IPS-20b (cell line): ENCODE data around the gene ADARB2.

Experiments
- H3K27ac ChIP-seq: one replicate; pipeline ENCODE4 v1.5.1; 2013; ENCODE audit warnings: low read length
- H3K27me3 ChIP-seq: 2 replicates; pipeline ENCODE4 v1.6.1; 2013; ENCODE audit warnings: mild to moderate bottlenecking, low read length, inconsistent platforms; ENCODE audit not compliant: insufficient read depth
- H3K36me3 ChIP-seq: 2 replicates; pipeline ENCODE4 v1.6.1; 2013; ENCODE audit warnings: low read depth, mild to moderate bottlenecking, inconsistent platforms, low read length, moderate library complexity; ENCODE audit not compliant: insufficient read depth
- H3K4me1 ChIP-seq: 2 replicates; pipeline ENCODE4 v1.6.1; 2013; ENCODE audit warnings: mild to moderate bottlenecking, control low read depth, inconsistent platforms, low read length, moderate library complexity; ENCODE audit not compliant: insufficient read depth
- H3K4me3 ChIP-seq: 2 replicates; pipeline ENCODE4 v1.5.1; 2013; ENCODE audit warnings: mild to moderate bottlenecking, low read length, inconsistent platforms
- H3K9ac ChIP-seq: 2 replicates; pipeline ENCODE4 v1.6.1; 2013; ENCODE audit warnings: low read depth, mild to moderate bottlenecking, inconsistent platforms, low read length, moderate library complexity
- H3K9me3 ChIP-seq: 2 replicates; pipeline ENCODE4 v1.6.1; 2013; ENCODE audit warnings: mild to moderate bottlenecking, low read depth, low read length, inconsistent platforms; ENCODE audit not compliant: insufficient read depth

ADARB2 gene

DNA sequence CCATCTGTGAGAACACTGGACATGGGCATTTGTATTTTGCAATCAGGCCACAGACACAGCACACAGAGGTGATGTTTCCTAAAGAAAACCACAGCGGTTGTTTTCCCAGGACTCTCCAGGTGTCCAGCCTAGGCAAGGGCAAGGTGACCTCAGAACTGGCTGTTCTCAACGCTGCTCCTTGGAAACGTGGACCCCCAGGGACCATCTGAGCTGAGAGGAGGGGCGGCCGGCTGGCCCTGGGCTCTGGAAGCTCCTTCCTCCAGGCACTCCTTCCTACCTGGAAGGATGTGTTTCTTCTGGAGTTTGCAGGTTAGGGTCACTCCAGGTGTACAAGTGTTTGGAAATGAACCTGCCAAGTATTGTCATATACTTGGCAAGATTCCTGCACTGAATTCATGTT lies 103.1 kb downstream of the ADARB2 start:
- Histone ChIP-seq H3K4me1 (peaks cover 5% of the 10 kb centered on the region; the same call in 1 of the 2 replicates), H3K9ac (no peak overlapping the region), H3K36me3 (no peaks in the 10 kb centered on the region), H3K27me3 (0 out of 2 replicates have a peak, but pooled peaks cover 3% of the 10 kb centered on the region), H3K4me3 (no peak overlapping the region), H3K9me3 (no peaks in the 10 kb centered on the region), H3K27ac (no peak overlapping the region)

GRCh38 chr10:1633783-1634182 lies 103.5 kb downstream of the ADARB2 start:
- Histone ChIP-seq H3K27me3 (0 out of 2 replicates have a peak, but pooled peaks cover 3% of the 10 kb centered on the region), H3K4me1 (peaks cover 5% of the 10 kb centered on the region; the same call in 1 of the 2 replicates), H3K9ac (no peak overlapping the region), H3K36me3 (no peaks in the 10 kb centered on the region), H3K27ac (no peak overlapping the region), H3K9me3 (no peaks in the 10 kb centered on the region), H3K4me3 (no peak overlapping the region)

GRCh38 chr10:1632596-1632995 lies 104.7 kb downstream of the ADARB2 start:
- no peaks in the 10 kb centered on the region for H3K27me3 ChIP-seq
- H3K4me1 ChIP-seq = peaks cover 5% of the 10 kb centered on the region; the same call in 1 of the 2 replicates
- no peaks in the 10 kb centered on the region for H3K9me3 ChIP-seq
- H3K36me3 ChIP-seq = no peaks in the 10 kb centered on the region
- no peak overlapping the region for H3K9ac ChIP-seq
- H3K4me3 ChIP-seq = no peak overlapping the region
- H3K27ac ChIP-seq = no peak overlapping the region

DNA sequence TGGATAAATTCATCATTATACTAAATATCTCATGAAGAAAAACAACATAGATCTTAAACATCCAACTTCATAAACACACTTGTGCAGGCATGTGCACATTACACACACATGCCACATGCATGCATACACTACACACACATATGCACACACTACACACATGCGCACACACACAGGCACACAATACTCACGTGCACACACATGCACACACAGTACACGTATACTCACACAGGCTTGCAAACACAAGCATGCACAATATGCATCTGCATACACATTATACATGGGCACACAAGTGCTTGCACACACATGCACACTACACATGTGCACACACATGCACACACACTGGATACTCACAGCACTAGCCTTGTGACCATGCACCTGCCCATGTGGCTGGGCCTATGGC lies 105.2 kb downstream of the ADARB2 start:
- no peak overlapping the region for H3K4me3 ChIP-seq

GRCh38 chr10:1631282-1631681 lies 106.0 kb downstream of the ADARB2 start:
- H3K9ac ChIP-seq = no peak overlapping the region
- no peak overlapping the region for H3K27ac ChIP-seq
- no peaks in the 10 kb centered on the region for H3K36me3 ChIP-seq
- no peak overlapping the region for H3K4me3 ChIP-seq
- H3K9me3 ChIP-seq = no peaks in the 10 kb centered on the region
- peaks cover 5% of the 10 kb centered on the region; the same call in 1 of the 2 replicates for H3K4me1 ChIP-seq
- H3K27me3 ChIP-seq = no peaks in the 10 kb centered on the region

More for the DNA sequence above, 105.2 kb downstream of the ADARB2 start:
- H3K27ac ChIP-seq = no peak overlapping the region
- H3K36me3 ChIP-seq = no peaks in the 10 kb centered on the region
- H3K27me3 ChIP-seq = no peaks in the 10 kb centered on the region
- H3K4me1 ChIP-seq = peaks cover 5% of the 10 kb centered on the region; the same call in 1 of the 2 replicates
- no peaks in the 10 kb centered on the region for H3K9me3 ChIP-seq
- no peak overlapping the region for H3K9ac ChIP-seq

GRCh38 chr10:1630304-1630703 lies 107.0 kb downstream of the ADARB2 start:
- Histone ChIP-seq H3K4me1 (peaks cover 5% of the 10 kb centered on the region; the same call in 1 of the 2 replicates), H3K27me3 (no peaks in the 10 kb centered on the region), H3K36me3 (no peaks in the 10 kb centered on the region), H3K9ac (no peak overlapping the region), H3K9me3 (no peaks in the 10 kb centered on the region), H3K4me3 (no peak overlapping the region), H3K27ac (no peak overlapping the region)

DNA sequence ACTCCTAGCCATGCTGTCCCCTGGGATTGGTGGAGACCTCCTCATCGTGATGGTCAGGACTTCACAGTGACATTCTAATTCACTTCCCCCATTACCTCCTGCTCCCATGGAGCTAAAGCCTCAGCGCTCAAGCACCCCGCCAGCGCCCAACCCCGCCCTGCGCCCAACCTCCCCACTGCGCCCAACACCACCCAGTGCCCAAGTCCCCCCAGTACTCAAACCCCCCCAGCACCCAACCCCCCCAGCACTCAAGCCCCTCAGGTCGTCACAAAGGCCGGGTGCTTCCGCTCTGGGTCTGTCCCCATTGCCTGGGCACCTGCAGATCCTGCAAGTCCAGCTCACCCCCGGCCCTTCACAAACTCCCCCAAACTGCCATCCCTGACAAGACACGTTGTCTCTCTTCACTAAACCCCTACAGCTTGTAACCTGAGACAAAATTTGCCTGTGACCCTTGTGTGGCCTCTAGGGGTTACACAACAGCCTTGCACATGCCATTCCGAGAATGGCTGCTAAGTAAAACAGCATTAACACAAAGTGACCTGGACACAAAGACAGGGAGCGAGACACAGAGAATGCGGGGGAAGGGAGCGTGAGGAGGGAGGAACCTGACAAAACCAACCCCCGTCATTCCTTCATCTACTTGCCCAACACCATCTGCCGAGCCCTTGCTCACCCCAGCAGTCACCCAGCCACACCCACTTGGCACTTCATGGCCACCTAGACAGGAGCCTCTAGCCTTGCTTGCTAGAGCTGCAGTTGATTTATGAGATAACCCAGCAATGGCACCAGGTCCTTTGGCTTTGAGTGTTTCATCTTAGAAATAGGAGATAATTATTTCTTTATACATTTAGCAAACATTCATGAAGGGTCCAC lies 107.8 kb downstream of the ADARB2 start:
- H3K9ac ChIP-seq = no peak overlapping the region

DNA sequence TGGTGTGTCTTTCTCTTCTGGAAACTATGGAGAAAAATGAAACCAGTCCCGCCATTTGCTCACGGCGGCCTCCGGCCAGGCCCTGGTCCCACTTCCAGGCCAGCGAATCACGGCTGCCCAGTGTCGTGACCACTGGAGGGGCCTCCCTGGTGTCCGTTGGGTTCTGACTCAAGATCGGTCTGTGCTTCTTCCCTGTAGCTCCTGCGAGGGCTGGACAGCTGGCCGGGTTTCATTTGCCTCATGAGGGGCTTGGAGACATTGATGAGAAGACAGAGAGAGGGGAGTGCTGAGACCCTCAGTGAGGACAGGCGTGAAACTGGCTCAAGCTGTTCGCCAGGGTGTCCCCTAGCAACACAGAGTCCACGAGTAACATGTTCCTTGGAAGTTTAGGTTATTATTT lies 108.6 kb downstream of the ADARB2 start:
- Histone ChIP-seq H3K27me3 (no peaks in the 10 kb centered on the region), H3K9me3 (no peaks in the 10 kb centered on the region), H3K4me3 (no peak overlapping the region)

More for the DNA sequence above, 107.8 kb downstream of the ADARB2 start:
- Histone ChIP-seq H3K27ac (no peak overlapping the region), H3K4me3 (no peak overlapping the region), H3K9me3 (no peaks in the 10 kb centered on the region), H3K27me3 (no peaks in the 10 kb centered on the region), H3K36me3 (no peaks in the 10 kb centered on the region), H3K4me1 (peaks cover 5% of the 10 kb centered on the region; the same call in 1 of the 2 replicates)

GRCh38 chr10:1627945-1628344 lies 109.4 kb downstream of the ADARB2 start:
- H3K27ac ChIP-seq = no peak overlapping the region
- no peaks in the 10 kb centered on the region for H3K27me3 ChIP-seq
- H3K4me3 ChIP-seq = no peak overlapping the region
- peaks cover 5% of the 10 kb centered on the region; the same call in 1 of the 2 replicates for H3K4me1 ChIP-seq
- H3K9ac ChIP-seq = no peak overlapping the region
- no peaks in the 10 kb centered on the region for H3K36me3 ChIP-seq
- no peaks in the 10 kb centered on the region for H3K9me3 ChIP-seq

More for the DNA sequence above, 108.6 kb downstream of the ADARB2 start:
- Histone ChIP-seq H3K36me3 (no peaks in the 10 kb centered on the region), H3K4me1 (peaks cover 5% of the 10 kb centered on the region; the same call in 1 of the 2 replicates), H3K27ac (no peak overlapping the region), H3K9ac (no peak overlapping the region)

DNA sequence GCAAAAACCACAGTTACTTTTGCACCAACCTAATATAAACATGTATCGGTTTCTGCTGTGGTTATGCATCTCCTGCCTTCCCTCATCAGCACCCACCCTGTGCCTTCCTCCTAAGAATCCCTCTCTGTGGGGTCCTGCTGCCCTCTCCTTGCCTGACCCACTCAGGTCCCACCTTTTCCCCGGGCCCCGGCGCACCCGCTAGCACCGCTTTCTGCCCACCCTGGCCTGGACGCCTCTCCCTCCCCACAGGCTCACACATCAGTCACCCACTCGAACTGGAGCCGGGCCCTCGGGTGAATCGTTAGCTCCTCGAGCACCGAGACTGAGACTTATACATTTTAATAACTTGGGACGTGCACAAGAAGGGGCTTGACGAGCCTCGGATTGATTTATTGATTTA lies 110.5 kb downstream of the ADARB2 start:
- H3K4me3 ChIP-seq = no peak overlapping the region
- H3K27me3 ChIP-seq = no peaks in the 10 kb centered on the region
- H3K9ac ChIP-seq = no peak overlapping the region
- H3K9me3 ChIP-seq = no peaks in the 10 kb centered on the region
- H3K4me1 ChIP-seq = peaks cover 5% of the 10 kb centered on the region; the same call in 1 of the 2 replicates
- no peak overlapping the region for H3K27ac ChIP-seq
- H3K36me3 ChIP-seq = no peaks in the 10 kb centered on the region

DNA sequence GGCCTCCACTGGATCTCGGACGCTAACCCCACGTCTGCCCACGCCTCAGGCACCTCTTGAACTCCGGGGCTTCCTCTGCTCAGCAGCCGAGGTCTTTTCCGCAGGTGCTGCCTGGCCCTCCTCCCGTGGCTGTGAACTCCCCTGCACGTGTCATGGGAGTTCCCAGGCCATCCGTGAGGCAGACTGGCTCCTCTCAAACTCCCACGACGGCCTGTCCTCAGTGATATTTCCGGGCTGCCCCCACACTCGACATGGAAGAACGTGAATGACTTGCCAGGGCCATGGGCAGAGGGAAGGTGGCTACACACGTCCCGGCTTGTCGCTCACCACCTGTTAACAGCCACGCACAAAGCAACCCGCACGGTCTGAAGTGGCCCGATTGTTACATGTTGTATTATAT lies 110.9 kb downstream of the ADARB2 start:
- Histone ChIP-seq H3K9ac (no peak overlapping the region), H3K4me3 (no peak overlapping the region), H3K36me3 (no peaks in the 10 kb centered on the region), H3K27ac (no peak overlapping the region), H3K9me3 (no peaks in the 10 kb centered on the region), H3K27me3 (no peaks in the 10 kb centered on the region), H3K4me1 (peaks cover 5% of the 10 kb centered on the region; the same call in 1 of the 2 replicates)

- Histone ChIP-seq H3K9ac (no peak overlapping the region), H3K36me3 (no peaks in the 10 kb centered on the region), H3K4me3 (no peak overlapping the region), H3K27me3 (no peaks in the 10 kb centered on the region), H3K4me1 (peaks cover 5% of the 10 kb centered on the region; the same call in 1 of the 2 replicates), H3K9me3 (no peaks in the 10 kb centered on the region), H3K27ac (no peak overlapping the region)
Observed at GRCh38 chr10:1625731-1626130, 111.6 kb downstream of the ADARB2 start.
